HG02759 (cell line): Measurements from ENCODE around the gene ZNF44.
"Not testable (repeated sequence)": the region's sequence is repeated elsewhere in the genome, so short reads cannot be mapped to it uniquely, and the experiment has no call there.

Experiments used
- ATAC-seq: cut with Tn5 transposase; IDR thresholded peaks from one replicate; pipeline ENCODE4 v1.9.1; 2021; ENCODE audit warnings: mild to moderate bottlenecking, moderate library complexity; ENCODE audit not compliant: unreplicated experiment

Gene ZNF44

DNA sequence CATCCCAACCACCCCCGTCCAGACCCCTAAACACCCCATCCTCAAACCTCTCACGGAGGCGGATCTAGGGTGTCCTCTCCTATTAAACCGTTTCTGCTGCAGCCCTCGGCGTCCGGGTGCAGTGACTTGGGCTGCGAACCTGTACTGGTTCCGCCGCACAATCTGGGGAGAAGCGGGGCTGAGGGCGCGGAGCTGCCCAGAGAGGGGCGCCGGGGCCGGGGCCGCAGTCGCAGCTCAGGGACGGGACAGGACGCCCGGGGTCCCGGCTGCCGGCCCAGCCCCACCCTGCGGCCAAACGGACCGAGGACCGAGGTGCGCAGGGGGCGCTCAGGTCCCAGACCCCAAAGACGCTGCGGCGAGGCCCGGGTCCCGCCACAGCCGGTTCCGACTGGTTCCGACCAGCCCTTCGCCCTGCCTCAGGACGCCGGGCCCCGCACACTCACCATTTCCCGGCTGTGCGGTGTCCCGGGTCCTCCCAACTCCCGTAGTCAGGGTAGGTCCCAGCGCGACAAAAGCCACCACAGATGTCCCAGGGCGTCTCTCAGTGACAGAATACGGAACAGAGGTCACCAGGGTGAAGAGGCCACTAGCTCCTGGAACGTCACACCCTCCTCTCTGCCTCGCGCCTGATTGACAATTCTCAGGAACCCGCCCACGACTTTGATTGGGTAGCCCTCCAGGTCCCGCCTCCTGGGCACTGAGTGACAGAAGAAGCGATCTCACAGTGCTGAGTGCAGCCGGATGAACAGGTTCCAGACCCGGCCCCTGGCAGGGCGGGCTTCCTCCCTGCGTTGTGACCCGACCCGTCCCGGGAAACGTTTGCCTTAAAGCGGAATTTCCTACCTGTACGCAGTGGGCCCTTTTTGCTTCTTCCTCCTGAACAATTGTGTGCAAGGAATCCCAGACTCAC is at the start of gene ZNF44:
Gene ZNF44 (minus strand): TSS at position 635 of the 910 bp plus-strand sequence. CDS start 189 bp downstream, at position 446.
- peak; percentile 89 for ATAC-seq

DNA sequence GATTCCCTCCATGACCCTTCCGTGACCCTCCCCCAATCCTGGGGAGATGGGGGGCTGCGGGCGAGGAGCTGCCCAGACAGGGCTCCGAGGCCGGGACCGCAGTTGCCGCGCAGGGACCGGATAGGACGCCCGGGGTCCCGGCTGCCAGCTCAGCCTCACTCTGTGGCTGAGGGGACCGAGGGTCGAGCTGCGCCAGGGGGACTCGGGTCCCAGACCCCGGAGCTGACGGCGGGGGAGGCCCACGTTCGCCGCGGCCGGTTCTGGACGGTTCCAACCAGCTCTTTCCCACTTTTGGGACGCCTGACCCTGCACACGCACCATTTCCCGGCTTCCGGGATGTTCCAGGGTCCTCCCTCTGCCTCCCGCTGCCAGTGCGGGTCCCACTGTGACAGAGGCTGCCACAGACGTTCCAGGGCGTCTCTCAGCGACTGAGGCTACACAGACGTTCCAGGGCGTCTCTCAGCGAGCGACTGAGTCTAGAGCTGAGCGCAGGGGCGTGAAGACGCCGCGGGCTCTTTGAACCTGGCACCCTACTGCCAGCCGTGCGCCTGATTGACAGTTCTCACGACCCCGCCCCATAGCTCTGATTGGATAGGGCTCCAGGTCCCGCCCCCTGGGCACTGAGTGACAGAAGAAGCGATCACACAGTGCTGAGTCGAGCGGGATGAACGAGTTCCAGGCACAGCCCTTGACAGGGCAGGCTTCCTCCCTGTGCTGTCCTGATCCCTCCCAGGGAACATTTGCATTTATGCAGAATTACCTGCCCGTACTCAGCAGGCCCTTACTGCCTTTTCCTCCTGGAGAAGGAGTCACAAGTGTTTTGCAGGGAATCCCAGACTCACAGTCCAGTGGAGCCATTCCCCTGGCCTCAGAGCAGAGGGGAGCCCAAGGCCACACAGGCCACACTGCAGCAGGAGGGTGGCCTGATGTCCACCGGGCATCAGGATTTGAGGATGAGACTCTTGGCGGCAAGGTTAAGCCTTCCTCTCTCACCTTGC is 38.8 kb upstream of the ZNF44 start, which contains the start of gene ZNF563:
Gene ZNF563 (minus strand): TSS at position 472 of the 998 bp plus-strand sequence. CDS start 151 bp downstream, at position 321.
- peak; percentile 93 for ATAC-seq

DNA sequence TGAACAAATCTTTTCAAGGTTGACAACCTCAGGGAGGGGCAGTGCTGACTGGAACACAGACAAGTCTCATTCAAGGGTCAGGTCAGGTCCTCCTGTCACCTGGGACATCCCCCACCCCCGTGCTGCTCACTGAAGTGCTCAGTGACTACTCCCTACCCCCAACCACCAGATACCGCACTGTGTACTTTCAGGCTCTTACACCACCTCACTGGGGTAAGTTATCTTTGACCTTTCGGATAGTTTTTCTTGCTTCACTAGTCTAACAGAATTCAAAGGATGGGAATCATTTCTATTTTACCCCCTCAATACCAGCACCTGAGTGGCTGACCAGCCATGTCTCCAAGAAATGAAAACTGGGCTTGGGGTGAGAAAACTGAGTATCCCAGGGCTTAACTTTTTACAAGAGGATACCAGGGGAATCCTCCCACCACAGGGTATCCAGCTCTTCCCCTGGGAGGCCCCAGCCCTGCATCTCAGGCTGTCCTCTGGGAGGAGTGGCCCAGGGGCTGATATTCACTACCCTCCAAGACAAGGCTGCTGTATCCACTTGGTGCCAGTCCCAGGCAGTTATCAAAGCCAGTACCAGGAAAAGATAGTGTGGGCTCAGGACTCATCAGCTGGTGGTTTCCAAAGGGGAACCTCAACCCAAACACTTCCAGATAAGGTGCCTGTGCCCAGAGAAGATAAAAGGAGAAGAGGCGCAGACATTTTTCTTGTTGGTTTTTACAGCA is 36.7 kb upstream of the ZNF44 start:
- ATAC-seq: no peak

DNA sequence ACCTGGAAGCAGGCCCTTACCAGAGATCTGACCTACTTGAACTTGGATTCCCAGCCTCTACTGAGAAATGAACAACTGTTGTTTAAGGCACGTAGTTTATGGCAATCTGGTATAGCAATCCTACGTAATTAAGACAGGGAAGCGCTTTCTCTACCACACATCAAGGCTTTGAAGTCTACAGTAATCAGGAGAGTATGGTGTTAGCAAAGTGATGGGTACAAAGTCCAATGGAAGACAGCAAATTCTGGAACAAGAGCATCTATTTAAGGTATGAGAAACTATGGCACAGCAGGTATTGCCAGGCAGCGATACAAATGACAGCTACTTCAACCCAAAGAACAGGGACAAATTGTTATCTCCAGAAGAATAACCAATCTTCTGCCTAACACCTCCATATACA is 35.7 kb upstream of the ZNF44 start:
- ATAC-seq: no peak

DNA sequence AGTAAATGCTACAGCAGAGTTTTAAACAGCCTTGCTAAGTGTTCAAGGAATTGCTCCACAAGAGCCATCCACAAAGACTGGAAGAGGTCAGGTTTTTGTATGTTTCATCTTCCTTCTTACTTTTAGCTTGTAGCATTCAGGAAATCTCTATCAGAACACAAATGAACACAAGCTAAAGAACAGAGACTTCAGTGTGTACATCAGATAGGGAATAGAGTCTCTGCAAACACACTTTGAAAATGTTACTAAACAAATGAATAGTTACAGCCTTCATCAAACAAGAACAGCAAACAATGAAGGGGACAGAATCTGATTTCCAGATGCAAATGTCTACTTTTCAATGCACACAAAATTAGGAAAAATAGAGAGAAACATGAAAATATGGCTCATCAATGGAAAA is 31.0 kb upstream of the ZNF44 start:
- no peak for ATAC-seq

DNA sequence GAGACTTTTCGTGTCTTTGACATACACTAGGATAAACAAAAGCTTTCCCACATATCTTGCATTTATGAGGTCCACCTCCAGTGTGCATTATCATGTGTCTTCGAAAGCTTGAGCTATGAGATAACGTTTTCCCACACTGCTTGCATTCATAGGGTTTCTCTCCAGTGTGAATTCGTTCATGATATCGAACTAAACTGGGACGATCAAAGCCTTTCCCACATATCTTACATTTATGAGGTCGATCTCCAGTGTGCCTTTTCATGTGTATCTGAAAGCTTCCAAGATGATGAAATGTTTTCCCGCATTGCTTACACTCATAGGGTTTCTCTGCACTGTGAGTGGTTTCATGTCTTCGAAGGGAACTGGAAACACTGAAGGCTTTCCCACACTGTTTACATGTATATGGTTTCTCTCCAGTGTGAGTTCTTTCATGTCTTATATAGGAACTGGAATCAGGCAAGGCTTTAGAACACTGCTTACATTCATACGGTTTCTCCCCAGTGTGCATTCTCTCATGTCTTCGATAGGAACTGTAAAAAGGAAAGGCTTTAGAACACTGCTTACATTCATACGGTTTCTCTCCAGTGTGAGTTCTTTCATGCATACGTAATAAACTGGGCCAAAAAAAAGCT is 24.2 kb upstream of the ZNF44 start:
- ATAC-seq: no peak

DNA sequence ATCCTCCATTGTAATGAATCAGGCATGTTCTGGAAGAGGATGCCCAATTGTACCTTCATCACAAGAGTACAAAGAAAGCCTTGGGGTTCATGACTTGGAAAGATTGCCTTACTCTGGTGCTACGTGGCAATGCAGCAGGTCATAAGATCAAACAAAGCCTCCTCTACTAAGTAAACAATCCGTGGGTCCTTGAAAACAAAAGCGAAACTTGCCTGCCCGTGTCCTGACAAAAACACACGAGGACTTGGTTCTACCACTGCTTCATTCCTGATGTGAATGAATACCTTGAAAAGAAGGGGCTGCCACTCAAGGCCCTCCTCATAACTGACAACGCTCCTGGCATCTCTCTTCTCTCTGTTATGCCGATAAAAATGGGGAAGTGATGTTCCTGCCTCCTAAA is 19.9 kb upstream of the ZNF44 start:
- no peak for ATAC-seq

DNA sequence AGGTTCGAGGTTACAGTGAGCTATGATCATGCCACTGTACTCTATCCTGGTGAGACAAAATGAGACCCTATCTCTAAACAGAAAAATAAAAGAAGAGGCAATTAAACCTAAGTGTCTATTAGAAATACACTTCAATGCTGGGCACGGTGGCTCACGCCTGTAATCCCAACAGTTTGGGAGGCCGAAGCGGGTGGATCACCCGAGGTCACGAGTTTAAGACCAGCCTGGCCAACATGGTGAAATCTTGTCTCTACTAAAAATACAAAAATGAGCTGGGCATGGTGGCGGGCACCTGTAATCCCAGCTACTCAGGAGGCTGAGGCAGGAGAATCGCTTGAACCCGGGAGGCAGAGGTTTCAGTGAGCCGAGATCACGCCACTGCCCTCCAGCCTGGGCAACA is 14.2 kb upstream of the ZNF44 start:
- not testable (repeated sequence) for ATAC-seq

DNA sequence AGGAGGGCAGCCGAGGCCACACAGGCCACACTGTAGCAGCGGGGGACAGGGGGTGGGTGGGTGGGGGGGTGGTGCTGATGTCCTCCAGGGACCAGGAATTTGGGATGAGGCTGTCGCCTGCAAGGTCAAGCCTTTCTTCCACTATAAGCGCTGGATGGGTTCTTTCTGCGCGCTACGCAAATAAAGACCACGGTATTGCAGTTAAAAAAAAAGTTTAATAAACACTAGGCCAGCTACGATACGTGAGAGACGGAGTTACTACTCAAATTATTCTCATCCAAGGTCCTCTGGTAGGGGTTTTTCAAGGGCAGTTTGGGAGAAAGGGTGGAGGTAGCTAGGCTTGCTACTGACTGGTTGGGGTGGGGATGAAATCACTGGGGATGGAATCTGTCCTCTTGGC is 508 bp upstream of the ZNF44 start:
- peak; percentile 9 for ATAC-seq

DNA sequence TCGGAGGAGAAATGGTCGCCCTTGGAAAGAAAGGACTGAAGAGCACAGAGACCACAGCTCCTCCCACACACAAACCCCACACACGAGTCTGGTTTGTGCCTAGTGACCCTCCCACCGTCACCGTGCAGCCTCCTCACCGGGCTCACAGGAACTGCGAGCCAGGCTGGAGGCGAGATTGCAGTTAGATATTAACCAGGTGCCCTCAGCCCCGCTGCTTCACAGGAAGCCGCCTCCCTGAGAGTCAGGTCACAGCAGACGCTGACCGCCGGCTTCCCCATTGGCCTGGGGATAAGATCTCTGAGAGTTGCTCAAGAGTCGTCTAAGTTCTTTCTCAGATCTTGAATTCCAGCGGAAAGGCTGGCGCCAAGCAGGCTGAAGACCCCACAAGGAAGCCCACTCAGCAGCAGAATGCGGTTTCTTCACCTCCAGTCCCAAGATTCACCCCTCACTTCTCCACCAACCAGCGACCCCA is 870 bp downstream of the ZNF44 start:
- ATAC-seq: peak; percentile 60

DNA sequence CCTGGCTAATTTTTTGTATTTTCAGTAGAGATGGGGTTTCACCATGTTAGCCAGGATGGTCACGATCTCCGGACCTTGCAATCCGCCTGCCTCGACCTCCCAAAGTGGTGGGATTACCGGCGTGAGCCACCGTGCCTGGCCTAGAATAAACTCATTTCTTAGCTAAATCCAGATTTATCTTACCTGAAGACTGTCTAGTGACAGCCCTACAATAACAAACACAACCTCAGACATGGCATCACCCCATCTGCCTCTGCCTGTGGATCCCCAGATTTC is 5.0 kb downstream of the ZNF44 start:
- ATAC-seq: no peak

DNA sequence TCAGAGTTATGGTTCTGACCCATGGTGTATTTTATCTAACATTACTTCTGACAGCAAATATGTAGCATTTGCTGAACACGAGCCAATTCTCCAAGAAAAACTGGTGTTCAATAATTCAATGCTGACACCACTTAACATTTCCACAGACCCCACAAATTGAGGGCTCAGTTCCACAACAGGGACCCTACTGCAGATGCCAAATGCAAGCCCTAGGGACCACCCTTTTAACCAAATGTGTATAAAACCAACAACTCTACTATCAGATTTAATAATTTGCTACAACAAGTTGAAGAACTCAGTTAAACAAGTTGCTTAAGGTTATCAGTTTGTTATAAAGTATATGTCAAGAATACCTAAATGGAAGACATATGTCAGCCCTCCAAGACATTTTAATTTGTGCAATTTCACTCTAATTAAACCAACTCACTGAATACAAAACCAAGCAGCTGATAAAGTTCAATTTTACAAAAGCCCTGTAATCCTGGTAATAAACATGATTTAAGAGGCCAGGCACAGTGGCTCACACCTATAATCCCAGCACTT is 6.7 kb downstream of the ZNF44 start:
- no peak for ATAC-seq

DNA sequence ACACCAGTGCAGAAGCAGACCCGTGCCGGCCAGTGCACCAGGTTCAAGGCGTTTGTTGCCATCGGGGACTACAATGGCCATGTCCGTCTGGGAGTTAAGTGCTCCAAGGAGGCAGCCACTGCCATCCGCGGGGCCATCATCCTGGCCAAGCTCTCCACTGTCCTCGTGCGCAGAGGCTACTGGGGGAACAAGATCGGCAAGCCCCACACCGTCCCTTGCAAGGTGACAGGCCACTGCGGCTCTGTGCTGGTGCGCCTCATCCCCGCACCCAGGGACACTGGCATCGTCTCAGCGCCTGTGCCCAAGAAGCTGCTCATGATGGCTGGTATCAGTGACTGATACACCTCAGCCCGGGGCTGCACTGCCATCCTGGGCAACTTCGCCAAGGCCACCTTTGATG is 10.1 kb downstream of the ZNF44 start:
- no peak for ATAC-seq

DNA sequence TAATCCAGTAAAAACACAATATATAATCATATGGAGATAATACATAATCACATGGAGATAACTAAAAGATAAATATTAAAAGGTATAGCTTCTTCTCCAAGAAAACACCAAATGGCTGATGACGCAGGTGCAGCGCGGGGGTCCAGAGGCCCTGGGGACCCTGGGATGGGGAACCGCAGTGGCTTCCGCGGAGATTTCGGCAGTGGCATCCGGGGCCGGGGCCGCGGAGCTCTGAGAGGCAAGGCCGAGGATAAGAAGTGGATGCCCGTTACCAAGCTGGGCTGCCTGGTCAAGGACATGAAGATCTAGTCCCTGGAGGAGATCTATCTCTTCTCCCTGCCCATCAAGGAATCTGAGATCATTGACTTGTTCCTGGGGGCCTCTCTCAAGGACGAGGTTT is 10.5 kb downstream of the ZNF44 start:
- no peak for ATAC-seq

DNA sequence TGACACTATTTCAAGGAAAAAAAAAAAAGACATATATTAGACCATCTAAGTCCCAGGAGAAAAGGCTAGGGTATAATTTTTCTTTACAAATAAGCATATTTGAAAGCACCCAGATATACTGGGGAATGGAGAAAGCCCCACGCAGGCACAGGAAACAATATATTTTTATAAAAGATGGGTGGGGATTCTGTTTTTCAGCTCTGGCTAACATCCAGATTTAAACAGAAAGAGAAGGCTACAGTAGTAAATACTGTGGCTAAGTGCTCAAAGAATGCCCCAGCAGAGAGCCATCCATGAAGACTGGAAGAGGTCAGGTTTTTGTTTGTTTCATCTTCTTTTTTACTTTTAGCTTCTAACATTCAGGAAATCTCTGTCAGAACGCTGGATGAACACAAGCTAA is 16.0 kb downstream of the ZNF44 start:
- no peak for ATAC-seq

DNA sequence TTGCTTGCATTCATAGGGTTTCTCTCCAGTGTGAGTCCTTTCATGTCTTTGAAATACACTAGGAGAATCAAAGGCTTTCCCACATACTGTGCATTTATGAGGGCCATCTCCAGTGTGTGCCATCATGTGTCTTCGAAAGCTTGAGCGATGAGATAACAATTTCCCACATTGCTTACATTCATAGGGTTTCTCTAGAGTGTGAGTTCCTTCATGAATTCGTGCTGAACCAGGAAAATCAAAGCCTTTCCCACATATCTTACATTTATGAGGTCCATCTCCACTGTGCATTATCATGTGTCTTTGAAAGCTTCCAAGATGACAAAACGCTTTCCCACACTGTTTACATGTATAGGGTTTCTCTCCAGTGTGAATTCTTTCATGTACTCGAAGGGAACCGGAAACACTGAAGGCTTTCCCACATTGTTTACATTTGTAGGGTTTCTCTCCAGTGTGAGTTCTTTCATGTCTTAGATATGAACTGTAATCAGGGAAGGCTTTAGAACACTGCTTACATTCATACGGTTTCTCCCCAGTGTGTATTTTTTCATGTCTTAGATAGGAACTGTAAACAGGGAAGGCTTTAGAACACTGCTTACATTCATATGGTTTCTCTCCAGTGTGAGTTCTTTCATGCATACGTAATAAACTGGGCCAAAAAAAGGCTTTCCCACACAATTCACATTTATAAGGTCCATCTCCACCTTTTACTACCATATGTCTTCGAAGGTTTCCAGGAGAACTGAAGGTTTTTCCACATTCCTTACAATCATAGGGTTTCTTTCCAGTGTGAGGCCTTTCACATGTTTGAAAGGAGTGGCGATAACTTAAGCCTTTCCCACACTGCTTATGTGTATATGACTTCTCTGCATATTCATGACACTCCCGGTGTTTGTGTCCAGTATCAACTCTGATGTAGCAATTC is 21.4 kb downstream of the ZNF44 start:
- ATAC-seq: no peak

DNA sequence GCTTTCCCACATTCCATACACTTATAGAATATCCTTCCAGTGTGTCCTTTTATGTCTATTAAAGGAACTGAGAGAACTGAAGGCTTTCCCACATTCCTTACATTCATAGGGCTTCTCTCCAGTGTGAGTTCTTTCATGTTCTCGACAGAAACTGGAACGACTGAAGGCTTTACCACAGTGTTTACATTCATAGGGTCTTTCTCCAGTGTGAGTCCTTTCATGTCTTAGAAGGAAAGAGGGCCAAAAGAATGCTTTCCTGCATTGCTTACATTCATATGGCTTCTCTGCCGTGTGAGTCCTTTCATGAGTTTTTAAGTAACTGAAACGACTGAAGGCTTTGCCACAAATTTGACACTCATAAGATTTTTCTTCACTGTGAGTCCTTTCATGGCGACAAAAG is 22.3 kb downstream of the ZNF44 start:
- ATAC-seq: no peak

DNA sequence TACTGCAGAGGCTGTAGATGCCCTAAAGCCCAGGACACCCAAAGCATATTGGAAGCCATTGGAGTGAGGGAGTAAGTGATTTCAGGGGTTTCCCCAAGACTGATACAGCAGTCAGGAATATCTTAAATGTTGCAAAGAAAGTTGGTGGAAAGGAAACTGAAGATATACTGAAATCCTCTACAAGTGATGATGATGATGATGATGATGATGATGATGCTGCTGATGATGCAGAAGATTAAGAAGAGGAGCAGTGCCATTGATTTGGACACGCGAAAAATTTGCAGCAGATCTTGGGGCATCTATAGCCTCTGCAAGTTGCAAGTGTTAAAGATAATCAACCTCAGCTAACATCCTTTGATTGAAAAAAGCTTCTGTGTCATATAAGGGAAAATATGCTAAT is 23.8 kb downstream of the ZNF44 start:
- ATAC-seq: no peak
